ENCODE measurements around the gene ZNF280D. TPM values are rescaled to one million over a fixed set of nuclear protein-coding genes. Genes with fewer than 3 reads are reported as not detected.
"Not testable (repeated sequence)": the region's sequence is repeated elsewhere in the genome, so short reads cannot be mapped to it uniquely, and the experiment has no call there.

Gene ZNF280D
- total and polyA plus RNA-seq, 4 donors: 9.3 to 88.4 (median 28.2) TPM

DNA sequence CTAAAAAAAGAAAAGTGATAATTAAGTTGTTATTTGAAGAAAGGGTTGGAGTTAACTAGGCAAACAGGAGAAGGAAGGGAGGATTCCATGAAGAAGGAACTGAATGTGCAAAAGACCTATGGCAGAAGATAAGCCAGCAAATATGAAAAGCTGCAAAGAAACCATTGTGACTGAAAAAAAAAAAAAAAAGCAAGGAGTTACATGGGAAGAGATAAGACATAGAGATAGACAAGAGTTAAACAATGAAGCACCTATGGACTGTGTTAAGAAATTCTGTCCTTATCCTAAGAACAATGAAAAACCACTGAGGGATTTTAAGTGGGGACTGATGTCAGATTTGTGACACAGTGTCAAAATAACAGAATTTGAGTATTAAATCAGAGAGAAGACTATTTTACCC lies 17.0 kb downstream of the ZNF280D start:
- DNase-seq: no peak
- Histone ChIP-seq H3K27me3 (ENCODE audit: control insufficient read depth in 3 of 3, insufficient read depth in 3 of 3, low read length in 2 of 3) (no peaks in the 10 kb centered on the region), H3K27ac (ENCODE audit: low read depth in 1 of 2, low read length in 1 of 2) (no peak overlapping the region), H3K36me3 (ENCODE audit: control insufficient read depth in 4 of 4, insufficient read depth in 4 of 4, low read length in 4 of 4) (no peaks in the 10 kb centered on the region), H3K4me3 (no peak overlapping the region), H3K9me3 (ENCODE audit: control insufficient read depth in 4 of 4, insufficient read depth in 3 of 4, low read length in 3 of 4) (no peaks in the 10 kb centered on the region), H3K9ac (ENCODE audit: insufficient read depth in 1 of 2, low read length in 2 of 2) (no peak overlapping the region), H3K4me1 (ENCODE audit: control insufficient read depth in 5 of 5, insufficient read depth in 5 of 5, low read length in 5 of 5) (peaks cover 0 to 11% (median 0%) of the 10 kb centered on the region in 5 donors)
- TF ChIP-seq CTCF (IDR thresholded peaks at IDR 0.05; ENCODE audit: control extremely low read depth, extremely low read depth): no peak
- no peak for ATAC-seq (ENCODE audit: insufficient read depth, low FRiP score)

DNA sequence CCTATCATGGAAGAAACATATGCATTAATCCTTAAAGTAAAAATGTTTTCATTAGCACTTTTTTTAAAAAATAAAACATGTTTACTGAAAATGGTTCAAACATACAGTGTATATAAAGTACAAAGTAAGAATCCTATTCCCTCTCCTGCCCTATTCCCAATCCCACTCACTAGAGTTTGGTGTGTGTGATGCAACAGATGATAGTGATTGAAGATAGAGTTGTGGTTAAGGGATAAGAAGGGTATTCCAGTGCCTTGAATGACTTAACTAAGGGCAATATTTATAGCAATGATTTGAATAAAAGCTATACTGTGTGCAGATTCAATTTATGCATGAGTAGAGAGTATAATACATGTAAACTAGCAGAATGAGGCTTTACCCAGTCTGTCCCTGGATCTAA lies 18.1 kb downstream of the ZNF280D start:
- no peaks in the 10 kb centered on the region for H3K27me3 ChIP-seq (ENCODE audit: control insufficient read depth in 3 of 3, insufficient read depth in 3 of 3, low read length in 2 of 3)
- ATAC-seq (ENCODE audit: insufficient read depth, low FRiP score): no peak
- H3K4me1 ChIP-seq (ENCODE audit: control insufficient read depth in 5 of 5, insufficient read depth in 5 of 5, low read length in 5 of 5): peaks cover 0 to 10% (median 0%) of the 10 kb centered on the region in 5 donors
- no peak overlapping the region for H3K4me3 ChIP-seq
- no peak overlapping the region for H3K9ac ChIP-seq (ENCODE audit: insufficient read depth in 1 of 2, low read length in 2 of 2)
- no peak for TF ChIP-seq CTCF (IDR thresholded peaks at IDR 0.05; ENCODE audit: control extremely low read depth, extremely low read depth)
- no peak for DNase-seq
- no peaks in the 10 kb centered on the region for H3K9me3 ChIP-seq (ENCODE audit: control insufficient read depth in 4 of 4, insufficient read depth in 3 of 4, low read length in 3 of 4)
- H3K27ac ChIP-seq (ENCODE audit: low read depth in 1 of 2, low read length in 1 of 2): no peak overlapping the region
- H3K36me3 ChIP-seq (ENCODE audit: control insufficient read depth in 4 of 4, insufficient read depth in 4 of 4, low read length in 4 of 4): no peaks in the 10 kb centered on the region

DNA sequence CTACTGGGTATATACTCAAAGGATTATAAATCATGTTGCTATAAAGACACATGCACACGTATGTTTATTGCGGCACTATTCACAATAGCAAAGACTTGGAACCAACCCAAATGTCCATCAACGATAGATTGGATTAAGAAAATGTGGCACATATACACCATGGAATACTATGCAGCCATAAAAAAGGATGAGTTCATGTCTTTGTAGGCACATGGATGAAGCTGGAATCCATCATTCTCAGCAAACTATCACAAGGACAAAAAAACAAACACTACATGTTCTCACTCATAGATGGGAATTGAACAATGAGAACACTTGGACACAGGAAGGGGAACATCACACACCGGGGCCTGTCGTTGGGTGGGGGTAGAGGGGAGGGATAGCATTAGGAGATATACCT lies 23.8 kb downstream of the ZNF280D start:
- H3K27ac ChIP-seq (ENCODE audit: low read depth in 1 of 2, low read length in 1 of 2); H3K9ac ChIP-seq (ENCODE audit: insufficient read depth in 1 of 2, low read length in 2 of 2); H3K9me3 ChIP-seq (ENCODE audit: control insufficient read depth in 4 of 4, insufficient read depth in 3 of 4, low read length in 3 of 4); H3K4me1 ChIP-seq (ENCODE audit: control insufficient read depth in 5 of 5, insufficient read depth in 5 of 5, low read length in 5 of 5); ATAC-seq (ENCODE audit: insufficient read depth, low FRiP score); H3K27me3 ChIP-seq (ENCODE audit: control insufficient read depth in 3 of 3, insufficient read depth in 3 of 3, low read length in 2 of 3); H3K4me3 ChIP-seq; H3K36me3 ChIP-seq (ENCODE audit: control insufficient read depth in 4 of 4, insufficient read depth in 4 of 4, low read length in 4 of 4); DNase-seq: not testable (repeated sequence)
- WGBS, 2 donors: 98 to 99% methylated on average over 5 of the region's 5 CpGs

GRCh38 chr15:56699743-56700142 lies 33.6 kb downstream of the ZNF280D start:
- no peak for DNase-seq
- H3K9ac ChIP-seq (ENCODE audit: insufficient read depth in 1 of 2, low read length in 2 of 2): no peak overlapping the region
- no peak for TF ChIP-seq CTCF (IDR thresholded peaks at IDR 0.05; ENCODE audit: control extremely low read depth, extremely low read depth)
- no peaks in the 10 kb centered on the region for H3K27me3 ChIP-seq (ENCODE audit: control insufficient read depth in 3 of 3, insufficient read depth in 3 of 3, low read length in 2 of 3)
- no peak overlapping the region for H3K4me3 ChIP-seq
- no peak overlapping the region for H3K27ac ChIP-seq (ENCODE audit: low read depth in 1 of 2, low read length in 1 of 2)
- peaks cover 0 to 4% (median 0%) of the 10 kb centered on the region in 5 donors for H3K4me1 ChIP-seq (ENCODE audit: control insufficient read depth in 5 of 5, insufficient read depth in 5 of 5, low read length in 5 of 5)
- H3K9me3 ChIP-seq (ENCODE audit: control insufficient read depth in 4 of 4, insufficient read depth in 3 of 4, low read length in 3 of 4): no peaks in the 10 kb centered on the region
- no peak for ATAC-seq (ENCODE audit: insufficient read depth, low FRiP score)
- WGBS, 2 donors: 83 to 94% methylated on average over 1 of the region's 1 CpG
- peaks cover 7 to 42% (median 25%) of the 10 kb centered on the region in 4 donors for H3K36me3 ChIP-seq (ENCODE audit: control insufficient read depth in 4 of 4, insufficient read depth in 4 of 4, low read length in 4 of 4)
